PC-3 (cell line): ENCODE results near the gene NUDT6. TPM values are rescaled to one million over a fixed set of nuclear protein-coding genes. Genes with fewer than 3 reads are reported as not detected.

ENCODE experiments used
- ATAC-seq: fragments of 200-7000 bp; cut with Tn5 transposase; 2 replicates; pipeline ENCODE4 v1.9.1; 2020; ENCODE audit warnings: mild to moderate bottlenecking, moderate library complexity
- BruUV-seq: library from RNA; stranded (reverse); fragments of 400-500 nt; replicated peaks from 2 replicates; lab custom pipeline; 2021; lab: Mats Ljungman, UMichigan
- CTCF ChIA-PET: fragments of 300-600 bp; sonication (Branson Sonifier 250); formaldehyde crosslinking; loops from one replicate; lab custom pipeline; 2022; ENCODE audit warnings: antibody characterized with exemption; lab: Charles Lee
- POLR2A ChIA-PET: fragments of 300-600 bp; sonication (Branson Sonifier 250); formaldehyde crosslinking; loops from one replicate; lab custom pipeline; 2022; ENCODE audit warnings: antibody characterized with exemption; ENCODE audit not compliant: unreplicated experiment; lab: Charles Lee
- DNase-seq: peaks from one replicate; pipeline ENCODE4 v3.0.0-alpha.2; 2015
- H2AFZ ChIP-seq: fragments of 300-600 bp; sonication (generic); 2 replicates; pipeline ENCODE4 v1.6.0; 2016; ENCODE audit warnings: antibody characterized with exemption, low read length
- H3F3A ChIP-seq: fragments of 300-600 bp; sonication (generic); one replicate; pipeline ENCODE4 v1.6.0; 2017; ENCODE audit warnings: antibody characterized with exemption, low read length, control low read depth, mild to moderate bottlenecking; ENCODE audit not compliant: unreplicated experiment
- H3K27ac ChIP-seq: fragments of 300-600 bp; sonication (generic); 2 replicates; pipeline ENCODE4 v1.5.1; 2016; ENCODE audit warnings: mild to moderate bottlenecking, low read length
- H3K27me3 ChIP-seq: fragments of 300-600 bp; sonication (generic); 2 replicates; pipeline ENCODE4 v1.6.1; 2016; ENCODE audit warnings: low read length, mixed read lengths
- H3K36me3 ChIP-seq: fragments of 300-600 bp; sonication (generic); 2 replicates; pipeline ENCODE4 v1.6.1; 2016; ENCODE audit warnings: low read depth, mixed run types, low read length, mixed read lengths
- H3K4me1 ChIP-seq: fragments of 300-600 bp; sonication (generic); 2 replicates; pipeline ENCODE4 v1.5.1; 2016; ENCODE audit warnings: low read length; ENCODE audit not compliant: insufficient read depth
- H3K4me2 ChIP-seq: fragments of 300-600 bp; sonication (generic); 2 replicates; pipeline ENCODE4 v1.6.0; 2016; ENCODE audit warnings: low read length
- H3K4me3 ChIP-seq: fragments of 300-600 bp; sonication (generic); 2 replicates; pipeline ENCODE4 v1.5.1; 2016; ENCODE audit warnings: mild to moderate bottlenecking, low read length, mixed read lengths
- H3K79me2 ChIP-seq: fragments of 300-600 bp; sonication (generic); 2 replicates; pipeline ENCODE4 v1.6.1; 2017; ENCODE audit warnings: low read length, mixed read lengths
- H3K9ac ChIP-seq: fragments of 300-600 bp; sonication (generic); 2 replicates; pipeline ENCODE4 v1.6.0; 2016; ENCODE audit warnings: mild to moderate bottlenecking, low read length
- H3K9me2 ChIP-seq: fragments of 300-600 bp; sonication (generic); replicated peaks from 2 replicates; pipeline ENCODE4 v1.6.1; 2016; ENCODE audit warnings: mixed run types, low read length, mixed read lengths
- H3K9me3 ChIP-seq: fragments of 300-600 bp; sonication (generic); 2 replicates; pipeline ENCODE4 v1.6.1; 2016; ENCODE audit warnings: low read length, mixed read lengths
- H4K20me1 ChIP-seq: fragments of 300-600 bp; sonication (generic); 2 replicates; pipeline ENCODE4 v1.6.1; 2016; ENCODE audit warnings: low read length, mixed read lengths
- EZH2 ChIP-seq: fragments of 300-600 bp; sonication (generic); IDR thresholded peaks from one replicate; pipeline ENCODE4 v1.6.1; 2017; ENCODE audit warnings: antibody characterized with exemption, mild to moderate bottlenecking, low read length; ENCODE audit not compliant: unreplicated experiment
- EZH2phosphoT487 ChIP-seq: fragments of 300-600 bp; sonication (generic); IDR thresholded peaks from 2 replicates; pipeline ENCODE4 v1.6.1; 2018; ENCODE audit warnings: mild to moderate bottlenecking, antibody characterized with exemption, low read length, borderline replicate concordance
- intact Hi-C: fragments of 100-400 bp; cut with micrococcal nuclease; formaldehyde crosslinking; loops from 2 replicates; pipeline ENCODE4 v1.9.0; 2023
- total RNA-seq: library from RNA; depleted of rRNA; stranded (reverse); fragments of >200 nt; gene quantifications from 2 replicates; pipeline ENCODE4 v1.2.3, GENCODE V29; 2014
- TF ChIP-seq, protein P1 (sequence below): fragments of 300-600 bp; sonication (generic); conservative IDR thresholded peaks from 2 replicates; pipeline ENCODE4 v1.5.1; 2017; ENCODE audit warnings: antibody characterized with exemption, low read depth, mild to moderate bottlenecking, low read length

Gene NUDT6
- total RNA-seq, 1 experiment from 2014 or later: 6.9 TPM

DNA sequence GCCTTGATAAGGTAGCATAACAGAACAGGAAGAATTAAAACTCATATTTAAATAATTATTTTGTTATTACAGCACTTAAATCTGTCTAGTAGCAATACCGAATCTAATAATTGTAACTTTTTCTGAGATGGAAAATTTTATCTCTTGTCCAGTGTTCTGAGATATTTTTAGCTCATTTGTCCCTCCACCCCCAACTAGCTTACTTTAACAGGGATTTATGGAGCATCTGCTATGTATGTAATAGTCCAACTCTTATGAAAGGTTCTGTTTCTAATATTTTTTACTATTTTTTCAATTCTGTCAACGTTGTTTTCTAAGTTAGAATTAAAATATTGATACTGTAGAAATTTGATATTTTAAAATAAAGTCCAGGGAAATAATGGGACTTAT is 38.2 kb upstream of the NUDT6 start:
- H3K9me2 ChIP-seq: no peaks in the 10 kb centered on the region
- intact Hi-C loops: no loop called here
- no peaks in the 10 kb centered on the region for H3F3A ChIP-seq
- no peaks in the 10 kb centered on the region for H3K4me1 ChIP-seq
- CTCF ChIA-PET: no interaction called here
- H3K27ac ChIP-seq: no peak overlapping the region
- H3K36me3 ChIP-seq: no peaks in the 10 kb centered on the region
- H3K4me3 ChIP-seq: no peak overlapping the region
- ATAC-seq (no peak), DNase-seq (no peak)
- H3K9ac ChIP-seq: no peak overlapping the region
- H2AFZ ChIP-seq: no peak overlapping the region
- no peak overlapping the region for H3K4me2 ChIP-seq
- no peaks in the 10 kb centered on the region for H3K9me3 ChIP-seq
- BruUV-seq: no TSS peak
- POLR2A ChIA-PET: no interaction called here
- H4K20me1 ChIP-seq: no peaks in the 10 kb centered on the region
- H3K79me2 ChIP-seq: no peaks in the 10 kb centered on the region
- H3K27me3 ChIP-seq: no peaks in the 10 kb centered on the region
- TF ChIP-seq EZH2phosphoT487: no peak
- no peak for TF ChIP-seq EZH2

- no peaks in the 10 kb centered on the region for H3K36me3 ChIP-seq
- no peaks in the 10 kb centered on the region for H3K27me3 ChIP-seq
- H3F3A ChIP-seq: no peaks in the 10 kb centered on the region
- no TSS peak for BruUV-seq
- no peak overlapping the region for H3K4me3 ChIP-seq
- no peak overlapping the region for H3K4me2 ChIP-seq
- H3K79me2 ChIP-seq: no peaks in the 10 kb centered on the region
- no peak overlapping the region for H2AFZ ChIP-seq
- no peak overlapping the region for H3K9ac ChIP-seq
- ChIA-PET CTCF (no interaction called here), POLR2A (no interaction called here)
- H3K9me3 ChIP-seq: no peaks in the 10 kb centered on the region
- no peaks in the 10 kb centered on the region for H3K4me1 ChIP-seq
- H4K20me1 ChIP-seq: no peaks in the 10 kb centered on the region
- TF ChIP-seq, protein P1, sequence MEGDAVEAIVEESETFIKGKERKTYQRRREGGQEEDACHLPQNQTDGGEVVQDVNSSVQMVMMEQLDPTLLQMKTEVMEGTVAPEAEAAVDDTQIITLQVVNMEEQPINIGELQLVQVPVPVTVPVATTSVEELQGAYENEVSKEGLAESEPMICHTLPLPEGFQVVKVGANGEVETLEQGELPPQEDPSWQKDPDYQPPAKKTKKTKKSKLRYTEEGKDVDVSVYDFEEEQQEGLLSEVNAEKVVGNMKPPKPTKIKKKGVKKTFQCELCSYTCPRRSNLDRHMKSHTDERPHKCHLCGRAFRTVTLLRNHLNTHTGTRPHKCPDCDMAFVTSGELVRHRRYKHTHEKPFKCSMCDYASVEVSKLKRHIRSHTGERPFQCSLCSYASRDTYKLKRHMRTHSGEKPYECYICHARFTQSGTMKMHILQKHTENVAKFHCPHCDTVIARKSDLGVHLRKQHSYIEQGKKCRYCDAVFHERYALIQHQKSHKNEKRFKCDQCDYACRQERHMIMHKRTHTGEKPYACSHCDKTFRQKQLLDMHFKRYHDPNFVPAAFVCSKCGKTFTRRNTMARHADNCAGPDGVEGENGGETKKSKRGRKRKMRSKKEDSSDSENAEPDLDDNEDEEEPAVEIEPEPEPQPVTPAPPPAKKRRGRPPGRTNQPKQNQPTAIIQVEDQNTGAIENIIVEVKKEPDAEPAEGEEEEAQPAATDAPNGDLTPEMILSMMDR: no peak
- no peak for TF ChIP-seq EZH2phosphoT487
- TF ChIP-seq EZH2: no peak
- ATAC-seq (no peak), DNase-seq (no peak)
- intact Hi-C loops: no loop called here
- no peak overlapping the region for H3K27ac ChIP-seq
- H3K9me2 ChIP-seq: no peaks in the 10 kb centered on the region
These were observed 37.7 kb upstream of the NUDT6 start for GRCh38 chr4:122959981-122960610.

GRCh38 chr4:122959441-122959840 is 37.0 kb upstream of the NUDT6 start:
- H3K36me3 ChIP-seq: no peaks in the 10 kb centered on the region
- TF ChIP-seq, protein P1: no peak
- TF ChIP-seq EZH2 (no peak), EZH2phosphoT487 (no peak)
- H2AFZ ChIP-seq: no peak overlapping the region
- no TSS peak for BruUV-seq
- no peaks in the 10 kb centered on the region for H3K27me3 ChIP-seq
- no peaks in the 10 kb centered on the region for H4K20me1 ChIP-seq
- no peaks in the 10 kb centered on the region for H3K4me1 ChIP-seq
- no peak overlapping the region for H3K27ac ChIP-seq
- no peaks in the 10 kb centered on the region for H3K9me3 ChIP-seq
- no peaks in the 10 kb centered on the region for H3K79me2 ChIP-seq
- intact Hi-C loops: no loop called here
- ATAC-seq (no peak), DNase-seq (no peak)
- ChIA-PET POLR2A (no interaction called here), CTCF (no interaction called here)
- H3F3A ChIP-seq: no peaks in the 10 kb centered on the region
- H3K4me3 ChIP-seq: no peak overlapping the region
- H3K9me2 ChIP-seq: no peaks in the 10 kb centered on the region
- H3K4me2 ChIP-seq: no peak overlapping the region
- H3K9ac ChIP-seq: no peak overlapping the region
